Left lung (tissue), 10 donors: ENCODE data around the gene SCNN1B. TPM values are rescaled to one million over a fixed set of nuclear protein-coding genes. Genes with fewer than 3 reads are reported as not detected.

Source experiments
- ATAC-seq: fragments of 200-7000 bp; cut with Tn5 transposase; one replicate; pipeline ENCODE4 v1.9.1; 2020; ENCODE audit warnings: moderate library complexity
- DNase-seq, 4 donors: peaks; one replicate each; pipeline ENCODE4 v3.0.0-alpha.2; 2013 to 2020
- H3K27ac ChIP-seq, 2 donors: fragments of 200-600 bp; sonication (generic) in 1 of 2; one replicate each; pipeline versions ENCODE4 v1.5.0 to v1.8.0; 2020 to 2021
- H3K27me3 ChIP-seq, 2 donors: fragments of 200-600 bp; sonication (generic) in 1 of 2; one replicate each; pipeline versions ENCODE4 v1.5.0 to v1.8.0; 2020 to 2021
- H3K36me3 ChIP-seq, 2 donors: fragments of 200-600 bp; sonication (generic) in 1 of 2; one replicate each; pipeline versions ENCODE4 v1.5.0 to v1.8.0; 2020 to 2021
- H3K4me1 ChIP-seq, 2 donors: fragments of 200-600 bp; one replicate each; pipeline ENCODE4 v1.8.0; 2021
- H3K4me3 ChIP-seq, 2 donors: fragments of 200-600 bp; sonication (generic) in 1 of 2; one replicate each; pipeline versions ENCODE4 v1.5.0 to v1.8.0; 2020 to 2021; ENCODE audit warnings: mild to moderate bottlenecking in 1 of 2
- H3K9me3 ChIP-seq, 2 donors: fragments of 200-600 bp; sonication (generic) in 1 of 2; one replicate each; pipeline versions ENCODE4 v1.5.0 to v1.8.0; 2020 to 2021
- intact Hi-C, 2 donors: fragments of 100-400 bp; cut with DNase I; formaldehyde crosslinking; loops; one replicate each; pipeline versions ENCODE4 v1.11.2 to v1.14.2; 2022
- polyA plus RNA-seq, 6 donors: library from polyadenylated mRNA; unstranded; fragments of 120-200 nt; gene quantifications; one replicate each; pipeline ENCODE4 v1.2.1, GENCODE V29; 2013; ENCODE audit not compliant: insufficient read length in 6 of 6
- total RNA-seq, 2 donors: library from RNA; stranded (reverse); fragmentation: NEBNext Ultra II Directional; extraction: Animal tissue kit (Norgen Biotek cat#: 25700); gene quantifications; one replicate each; pipeline ENCODE4 v1.2.1, GENCODE V29; 2021
- TF ChIP-seq, protein P1 (sequence below), 2 donors: fragments of 200-600 bp; sonication (generic) in 1 of 2; IDR thresholded peaks; one replicate each; pipeline versions ENCODE4 v1.5.0 to v1.8.0; 2021; ENCODE audit warnings: antibody characterized with exemption in 2 of 2
- donor health status: DM: no; HTN: yes; CAD: no.
- donor health status: DM: no; HTN: no; CAD: no.

Gene SCNN1B
- total and polyA plus RNA-seq, 8 donors = 2.4 to 28.6 (median 3.4) TPM

DNA sequence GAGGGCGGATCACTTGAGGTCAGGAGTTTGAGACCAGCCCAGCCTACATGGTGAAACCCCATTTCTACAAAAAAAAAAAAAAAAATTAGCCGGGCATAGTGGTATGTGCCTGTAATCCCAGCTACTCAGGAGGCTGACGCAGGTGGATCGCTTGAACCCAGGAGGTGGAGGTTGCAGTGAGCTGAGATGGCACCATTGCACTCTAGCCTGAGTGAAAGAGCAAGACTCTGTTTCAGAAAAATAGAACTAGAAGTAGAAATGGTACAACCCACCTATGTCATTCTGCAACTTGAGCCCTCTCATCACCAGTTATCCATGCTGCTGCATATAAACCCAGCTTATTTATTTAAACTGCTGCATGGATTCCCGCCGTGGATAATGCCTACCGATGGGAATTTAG lies 1.6 kb downstream of the SCNN1B start:
- intact Hi-C loops = no loop called here
- ATAC-seq = no peak
- DNase-seq = no peak
- Histone ChIP-seq H3K36me3 (no peaks in the 10 kb centered on the region), H3K9me3 (no peaks in the 10 kb centered on the region), H3K27ac (no peak overlapping the region), H3K4me3 (no peak overlapping the region), H3K27me3 (peaks cover 13 to 36% of the 10 kb centered on the region in 2 donors), H3K4me1 (no peaks in the 10 kb centered on the region)
- TF ChIP-seq, protein P1, sequence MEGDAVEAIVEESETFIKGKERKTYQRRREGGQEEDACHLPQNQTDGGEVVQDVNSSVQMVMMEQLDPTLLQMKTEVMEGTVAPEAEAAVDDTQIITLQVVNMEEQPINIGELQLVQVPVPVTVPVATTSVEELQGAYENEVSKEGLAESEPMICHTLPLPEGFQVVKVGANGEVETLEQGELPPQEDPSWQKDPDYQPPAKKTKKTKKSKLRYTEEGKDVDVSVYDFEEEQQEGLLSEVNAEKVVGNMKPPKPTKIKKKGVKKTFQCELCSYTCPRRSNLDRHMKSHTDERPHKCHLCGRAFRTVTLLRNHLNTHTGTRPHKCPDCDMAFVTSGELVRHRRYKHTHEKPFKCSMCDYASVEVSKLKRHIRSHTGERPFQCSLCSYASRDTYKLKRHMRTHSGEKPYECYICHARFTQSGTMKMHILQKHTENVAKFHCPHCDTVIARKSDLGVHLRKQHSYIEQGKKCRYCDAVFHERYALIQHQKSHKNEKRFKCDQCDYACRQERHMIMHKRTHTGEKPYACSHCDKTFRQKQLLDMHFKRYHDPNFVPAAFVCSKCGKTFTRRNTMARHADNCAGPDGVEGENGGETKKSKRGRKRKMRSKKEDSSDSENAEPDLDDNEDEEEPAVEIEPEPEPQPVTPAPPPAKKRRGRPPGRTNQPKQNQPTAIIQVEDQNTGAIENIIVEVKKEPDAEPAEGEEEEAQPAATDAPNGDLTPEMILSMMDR (IDR thresholded peaks at IDR 0.05) = no peak

DNA sequence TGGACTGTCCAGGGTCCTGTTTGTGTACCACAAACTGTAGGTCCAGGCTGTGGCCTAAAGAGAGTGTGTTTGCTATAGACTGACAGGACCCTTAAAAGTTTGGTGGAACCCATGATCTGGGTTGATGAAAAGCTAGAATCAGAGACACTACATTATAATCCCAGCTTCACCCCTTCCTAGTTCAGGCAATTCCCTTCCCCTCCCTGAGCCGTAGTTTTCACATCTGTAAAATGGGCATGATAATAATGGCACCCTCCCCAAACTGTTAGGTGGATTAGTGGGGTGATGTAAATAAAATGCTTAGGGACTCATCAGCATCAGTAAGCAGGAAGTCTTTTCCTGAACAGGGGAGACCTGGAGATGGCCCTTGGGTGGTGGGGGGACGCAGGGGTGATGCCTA lies 2.5 kb downstream of the SCNN1B start:
- Histone ChIP-seq H3K27ac (no peak overlapping the region), H3K4me3 (no peak overlapping the region), H3K4me1 (no peaks in the 10 kb centered on the region), H3K36me3 (no peaks in the 10 kb centered on the region), H3K9me3 (no peaks in the 10 kb centered on the region), H3K27me3 (peaks cover 13 to 36% of the 10 kb centered on the region in 2 donors)
- TF ChIP-seq, protein P1 (IDR thresholded peaks at IDR 0.05) = no peak
- intact Hi-C loops = no loop called here
- ATAC-seq = no peak
- no peak for DNase-seq

DNA sequence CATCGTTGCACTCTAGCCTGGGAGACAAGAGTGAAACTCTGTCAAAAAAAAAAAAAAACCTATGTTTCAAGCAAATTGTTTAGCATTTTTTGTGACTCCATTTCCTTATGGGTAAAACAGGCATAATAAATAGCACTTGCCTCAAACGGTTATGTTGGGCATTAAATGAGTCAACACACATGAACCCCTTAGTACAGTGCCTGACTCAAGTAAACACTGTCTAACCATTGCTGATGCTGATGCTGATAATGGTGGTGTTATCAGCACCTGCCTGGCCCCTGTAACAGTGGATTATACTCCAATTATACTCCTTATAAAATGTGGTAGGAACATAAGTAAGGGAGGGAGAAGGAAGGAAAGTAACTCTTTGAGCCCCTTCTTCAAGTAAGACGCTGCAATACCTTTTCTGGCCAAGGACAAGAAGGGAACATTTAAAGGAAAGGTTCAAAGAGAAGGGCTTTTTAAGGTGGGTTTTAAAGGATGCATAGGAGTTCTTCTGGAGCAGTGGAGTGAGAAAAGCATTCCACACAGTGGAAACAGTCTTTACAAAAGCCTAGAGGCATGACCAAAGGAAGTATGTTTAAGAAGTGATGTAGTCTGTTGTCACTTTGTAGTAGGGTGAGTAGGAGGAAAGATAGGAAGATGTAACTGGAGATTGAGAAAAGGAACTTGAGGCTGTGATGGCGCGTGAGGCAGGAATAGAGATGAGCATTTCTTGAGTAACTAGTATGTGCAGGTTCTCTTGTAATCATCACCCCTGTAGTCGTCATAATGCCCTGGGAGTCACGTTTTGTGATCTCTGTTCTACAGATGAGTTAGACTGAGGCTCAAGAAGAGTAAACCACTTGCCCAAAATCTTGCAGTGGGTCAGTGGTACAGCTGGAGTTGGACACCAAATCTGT lies 4.3 kb downstream of the SCNN1B start:
- no peak for DNase-seq
- Histone ChIP-seq H3K4me3 (no peak overlapping the region), H3K9me3 (peaks cover 0 to 4% of the 10 kb centered on the region in 2 donors), H3K27me3 (peaks cover 12 to 22% of the 10 kb centered on the region in 2 donors), H3K36me3 (no peaks in the 10 kb centered on the region), H3K4me1 (no peaks in the 10 kb centered on the region), H3K27ac (no peak overlapping the region)
- ATAC-seq = no peak
- TF ChIP-seq, protein P1 (IDR thresholded peaks at IDR 0.05) = no peak
- intact Hi-C loops = no loop called here

DNA sequence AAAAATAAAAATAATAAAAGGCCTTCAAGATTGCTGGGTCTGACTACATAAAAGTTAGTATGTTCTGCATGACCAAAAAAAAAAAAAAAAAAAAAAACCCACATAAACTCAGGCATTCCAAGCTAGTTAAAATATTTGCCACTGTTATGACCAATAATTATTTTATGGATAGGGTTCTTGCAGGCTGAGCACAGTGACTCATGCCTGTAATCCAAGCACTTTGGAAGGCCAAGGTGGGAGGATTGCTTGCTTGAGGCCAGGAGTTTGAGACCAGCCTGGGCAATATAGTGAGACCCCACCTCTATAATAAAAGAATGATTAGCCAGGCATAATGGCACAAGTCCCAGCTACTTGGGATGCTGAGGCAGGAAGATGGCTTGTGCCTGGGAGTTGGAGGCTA lies 8.1 kb downstream of the SCNN1B start:
- ATAC-seq (no peak), DNase-seq (no peak)
- H3K4me3 ChIP-seq = no peak overlapping the region
- intact Hi-C loops = no loop called here
- H3K9me3 ChIP-seq = peaks cover 0 to 4% of the 10 kb centered on the region in 2 donors
- TF ChIP-seq, protein P1 (IDR thresholded peaks at IDR 0.05) = no peak
- no peaks in the 10 kb centered on the region for H3K36me3 ChIP-seq
- H3K27ac ChIP-seq = no peak overlapping the region
- H3K27me3 ChIP-seq = no peaks in the 10 kb centered on the region
- H3K4me1 ChIP-seq = no peaks in the 10 kb centered on the region

DNA sequence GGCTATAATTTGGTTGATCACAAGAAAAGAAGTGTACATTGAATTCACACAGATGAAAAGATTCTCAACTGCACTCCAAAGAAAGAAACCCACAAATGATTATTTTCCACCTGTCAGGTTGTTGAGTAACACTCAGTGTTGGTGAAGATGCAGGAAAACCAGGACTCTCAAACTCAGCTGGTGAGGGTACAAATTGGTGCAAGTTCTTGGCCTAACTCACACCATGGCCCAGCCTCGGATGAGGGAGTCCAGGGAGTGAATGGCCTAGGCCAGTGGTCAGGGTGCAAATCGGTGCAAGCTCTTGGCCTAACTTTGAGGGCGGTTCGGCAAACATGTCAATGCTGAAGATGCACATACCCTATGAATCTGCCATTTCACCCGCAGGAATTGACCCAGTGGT lies 8.6 kb downstream of the SCNN1B start:
- ATAC-seq = no peak
- Histone ChIP-seq H3K9me3 (peaks cover 0 to 4% of the 10 kb centered on the region in 2 donors), H3K4me1 (no peaks in the 10 kb centered on the region), H3K27ac (no peak overlapping the region), H3K36me3 (no peaks in the 10 kb centered on the region), H3K27me3 (no peaks in the 10 kb centered on the region), H3K4me3 (no peak overlapping the region)
- no peak for DNase-seq
- TF ChIP-seq, protein P1 (IDR thresholded peaks at IDR 0.05) = no peak
- intact Hi-C loops = no loop called here
